IMR-90 (cell line): Measurements from ENCODE around the gene PHF20. TPM values are rescaled to one million over a fixed set of nuclear protein-coding genes. Genes with fewer than 3 reads are reported as not detected.

Experiments
- ATAC-seq: fragments of 200-7000 bp; cut with Tn5 transposase; 2 replicates; pipeline ENCODE4 v1.9.1; 2020; ENCODE audit warnings: low read depth, mild to moderate bottlenecking, moderate library complexity
- BruUV-seq: library from RNA; stranded (reverse); fragments of 400-500 nt; replicated peaks from 2 replicates; lab custom pipeline; 2021; lab: Mats Ljungman, UMichigan
- CTCF ChIA-PET: fragments of 300-600 bp; formaldehyde crosslinking; extraction: SDS; loops from one replicate; lab custom pipeline; 2021; ENCODE audit warnings: antibody characterized with exemption; lab: Yijun Ruan, JAX
- POLR2A ChIA-PET: fragments of 300-600 bp; sonication (Branson Sonifier 250); formaldehyde crosslinking; loops from one replicate; lab custom pipeline; 2022; ENCODE audit warnings: antibody characterized with exemption; ENCODE audit not compliant: unreplicated experiment; lab: Charles Lee
- DNase-seq: peaks from one replicate; pipeline ENCODE4 v3.0.0; 2013
- H2AFZ ChIP-seq: replicated peaks from 2 replicates; pipeline ENCODE3; 2013; ENCODE audit warnings: low read length, mild to moderate bottlenecking; ENCODE audit not compliant: poor library complexity
- H2AK5ac ChIP-seq: 2 replicates; pipeline ENCODE4 v1.6.1; 2013; ENCODE audit warnings: low read depth, low read length, inconsistent platforms
- H2AK9ac ChIP-seq: replicated peaks from 2 replicates; pipeline ENCODE3; 2013; ENCODE audit warnings: mild to moderate bottlenecking, low read depth, low read length, moderate library complexity; ENCODE audit not compliant: poor library complexity
- H2BK120ac ChIP-seq: 2 replicates; pipeline ENCODE4 v1.6.1; 2013; ENCODE audit warnings: low read depth, low read length, inconsistent platforms
- H2BK15ac ChIP-seq: 3 replicates; pipeline ENCODE4 v1.6.1; 2013; ENCODE audit warnings: low read depth, low read length, inconsistent platforms
- H2BK20ac ChIP-seq: 2 replicates; pipeline ENCODE4 v1.6.1; 2013; ENCODE audit warnings: low read depth, mild to moderate bottlenecking, inconsistent platforms, low read length, moderate library complexity
- H2BK5ac ChIP-seq: 2 replicates; pipeline ENCODE4 v1.6.1; 2013; ENCODE audit warnings: mild to moderate bottlenecking, low read depth, low read length, inconsistent platforms; ENCODE audit not compliant: poor library complexity, severe bottlenecking
- H3K14ac ChIP-seq: replicated peaks from 2 replicates; pipeline ENCODE4 v1.6.1; 2013; ENCODE audit warnings: low read depth, low read length, inconsistent platforms
- H3K18ac ChIP-seq: 2 replicates; pipeline ENCODE4 v1.6.1; 2013; ENCODE audit warnings: low read depth, low read length, control low read depth
- H3K23ac ChIP-seq: 2 replicates; pipeline ENCODE4 v1.6.1; 2013; ENCODE audit warnings: low read depth, low read length, inconsistent platforms
- H3K27ac ChIP-seq: 2 replicates; pipeline ENCODE4 v1.5.1; 2013; ENCODE audit warnings: mild to moderate bottlenecking, control low read depth, low read length; ENCODE audit not compliant: insufficient read depth
- H3K27me3 ChIP-seq: 2 replicates; pipeline ENCODE4 v1.6.1; 2013; ENCODE audit warnings: low read length; ENCODE audit not compliant: control insufficient read depth, insufficient read depth
- H3K36me3 ChIP-seq: 2 replicates; pipeline ENCODE4 v1.6.1; 2013; ENCODE audit warnings: low read length, mixed read lengths; ENCODE audit not compliant: control insufficient read depth, insufficient read depth
- H3K4ac ChIP-seq: 2 replicates; pipeline ENCODE4 v1.6.1; 2013; ENCODE audit warnings: low read depth, low read length, inconsistent platforms
- H3K4me1 ChIP-seq: 2 replicates; pipeline ENCODE4 v1.6.1; 2013; ENCODE audit warnings: low read length, mixed read lengths; ENCODE audit not compliant: control insufficient read depth, insufficient read depth
- H3K4me2 ChIP-seq: 2 replicates; pipeline ENCODE4 v1.6.1; 2013; ENCODE audit warnings: low read depth, mild to moderate bottlenecking, control low read depth, low read length, moderate library complexity
- H3K4me3 ChIP-seq: 2 replicates; pipeline ENCODE4 v1.5.1; 2013; ENCODE audit warnings: low read depth, mild to moderate bottlenecking, control low read depth, low read length, moderate library complexity; ENCODE audit not compliant: insufficient read depth
- H3K56ac ChIP-seq: 2 replicates; pipeline ENCODE4 v1.6.1; 2013; ENCODE audit warnings: low read length, inconsistent platforms; ENCODE audit not compliant: insufficient read depth; ENCODE audit errors: extremely low read depth
- H3K79me1 ChIP-seq, 2 experiments: 2 replicates each; pipeline ENCODE4 v1.6.1; 2013; ENCODE audit warnings: low read length in 2 of 2, inconsistent platforms in 1 of 2, low read depth in 1 of 2
- H3K9ac ChIP-seq: 2 replicates; pipeline ENCODE4 v1.6.1; 2013; ENCODE audit warnings: low read depth, low read length, control low read depth
- H3K9me1 ChIP-seq: 2 replicates; pipeline ENCODE4 v1.6.1; 2013; ENCODE audit warnings: low read length, inconsistent platforms; ENCODE audit not compliant: insufficient read depth
- H3K9me3 ChIP-seq: 2 replicates; pipeline ENCODE4 v1.6.1; 2013; ENCODE audit warnings: low read length; ENCODE audit not compliant: control insufficient read depth, insufficient read depth
- H4K20me1 ChIP-seq: 2 replicates; pipeline ENCODE4 v1.6.1; 2013; ENCODE audit warnings: low read length, inconsistent platforms; ENCODE audit not compliant: insufficient read depth
- H4K5ac ChIP-seq: 2 replicates; pipeline ENCODE4 v1.6.1; 2013; ENCODE audit warnings: mild to moderate bottlenecking, low read depth, low read length, control low read depth
- H4K8ac ChIP-seq, 2 experiments: 2 replicates each; pipeline ENCODE4 v1.6.1; 2013; ENCODE audit warnings: low read depth in 2 of 2, low read length in 2 of 2, control low read depth in 1 of 2, inconsistent platforms in 1 of 2
- H4K91ac ChIP-seq: 2 replicates; pipeline ENCODE4 v1.6.1; 2013; ENCODE audit warnings: low read depth, low read length, inconsistent platforms; ENCODE audit not compliant: insufficient read depth
- BHLHE40 ChIP-seq: fragments of 150-350 bp; IDR thresholded peaks from 2 replicates; pipeline ENCODE4 v1.6.1; 2016; ENCODE audit warnings: mild to moderate bottlenecking, low read depth, low read length
- CEBPB ChIP-seq: IDR thresholded peaks from 2 replicates; pipeline ENCODE4 v1.6.1; 2012; ENCODE audit warnings: low read depth, low read length, improper control_type of control experiment
- CHD1 ChIP-seq: IDR thresholded peaks from 2 replicates; pipeline ENCODE4 v1.6.1; 2012; ENCODE audit warnings: low read depth, low read length, improper control_type of control experiment
- FOS ChIP-seq: fragments of 150-350 bp; IDR thresholded peaks from 2 replicates; pipeline ENCODE4 v1.6.1; 2016; ENCODE audit warnings: low read depth, low read length
- MAFK ChIP-seq: IDR thresholded peaks from 2 replicates; pipeline ENCODE4 v1.6.1; 2012; ENCODE audit warnings: low read depth, low read length, improper control_type of control experiment
- MAZ ChIP-seq: IDR thresholded peaks from 2 replicates; pipeline ENCODE4 v1.6.1; 2012; ENCODE audit warnings: low read depth, mild to moderate bottlenecking, low read length, improper control_type of control experiment, moderate library complexity, borderline replicate concordance
- MXI1 ChIP-seq: IDR thresholded peaks from 2 replicates; pipeline ENCODE4 v1.6.1; 2012; ENCODE audit warnings: low read depth, mild to moderate bottlenecking, low read length, moderate library complexity, borderline replicate concordance
- NFE2L2 ChIP-seq: fragments of 150-350 bp; IDR thresholded peaks from 2 replicates; pipeline ENCODE4 v1.6.1; 2016; ENCODE audit warnings: low read depth, mild to moderate bottlenecking, low read length
- POLR2A ChIP-seq: IDR thresholded peaks from 2 replicates; pipeline ENCODE4 v1.6.1; 2012; ENCODE audit warnings: mild to moderate bottlenecking, low read depth, low read length
- RAD21 ChIP-seq: IDR thresholded peaks from 2 replicates; pipeline ENCODE4 v1.6.1; 2012; ENCODE audit warnings: low read length, improper control_type of control experiment
- RCOR1 ChIP-seq: IDR thresholded peaks from 2 replicates; pipeline ENCODE4 v1.6.1; 2012; ENCODE audit warnings: mild to moderate bottlenecking, low read length, improper control_type of control experiment; ENCODE audit not compliant: insufficient replicate concordance
- RFX5 ChIP-seq: IDR thresholded peaks from 2 replicates; pipeline ENCODE4 v1.8.0; 2012; ENCODE audit warnings: low read depth, mild to moderate bottlenecking, low read length, moderate library complexity
- SMC3 ChIP-seq: fragments of 150-350 bp; IDR thresholded peaks from 2 replicates; pipeline ENCODE4 v1.6.1; 2016; ENCODE audit warnings: low read depth, mild to moderate bottlenecking, antibody characterized with exemption, low read length, moderate library complexity
- WGBS, 2 experiments: methylation state at CpG; one replicate each; pipeline versions ENCODE4 v1.1.5 to v1.1.7; 2013; ENCODE audit warnings: missing lambda C conversion rate in 2 of 2; ENCODE audit not compliant: insufficient read length in 1 of 2; ENCODE audit errors: extremely low coverage in 2 of 2; 5-methylcytosine and 5-hydroxymethylcytosine counted together
- dilution Hi-C: fragments of 300-500 bp; cut with HindIII; formaldehyde crosslinking; loops from one replicate; pipeline ENCODE4 v1.14.3; 2018; ENCODE audit warnings: low sequenced_read_pairs; ENCODE audit not compliant: unreplicated experiment
- in situ Hi-C: fragments of 300-500 bp; cut with MboI; formaldehyde crosslinking; loops from 3 replicates; pipeline ENCODE4 v1.14.3; 2019; ENCODE audit warnings: low sequenced_read_pairs, inconsistent platforms, mixed read lengths
- intact Hi-C: fragments of 100-400 bp; cut with micrococcal nuclease; formaldehyde crosslinking; loops from 2 replicates; pipeline ENCODE4 v1.10.0; 2022
- polyA plus RNA-seq, 3 experiments: library from polyadenylated mRNA; depleted of rRNA; stranded (reverse); fragments of >200 nt; gene quantifications; 2 replicates each; pipeline ENCODE4 v1.2.3, GENCODE V29; 2012; ENCODE audit warnings: low replicate concordance in 1 of 3
- total RNA-seq: library from RNA; depleted of rRNA; stranded (reverse); fragments of >200 nt; gene quantifications from 2 replicates; pipeline ENCODE4 v1.2.3, GENCODE V29; 2012
- TF ChIP-seq, protein P1 (sequence below): fragments of 150-350 bp; IDR thresholded peaks from 2 replicates; pipeline ENCODE4 v1.6.1; 2017; ENCODE audit warnings: mild to moderate bottlenecking, antibody characterized with exemption, low read length, low read depth
- TF ChIP-seq, protein P2 (sequence below): fragments of 150-350 bp; IDR thresholded peaks from 2 replicates; pipeline ENCODE4 v1.6.1; 2016; ENCODE audit warnings: low read depth, mild to moderate bottlenecking, low read length, moderate library complexity, borderline replicate concordance
- TF ChIP-seq, protein P3 (sequence below): conservative IDR thresholded peaks from 2 replicates; pipeline ENCODE4 v1.5.1; 2012; ENCODE audit warnings: mild to moderate bottlenecking, low read depth, low read length, improper control_type of control experiment

Gene PHF20
- total and polyA plus RNA-seq, 2 of the 4 experiments (the other 2 are of a cell fraction): 22.0 to 22.5 TPM

DNA sequence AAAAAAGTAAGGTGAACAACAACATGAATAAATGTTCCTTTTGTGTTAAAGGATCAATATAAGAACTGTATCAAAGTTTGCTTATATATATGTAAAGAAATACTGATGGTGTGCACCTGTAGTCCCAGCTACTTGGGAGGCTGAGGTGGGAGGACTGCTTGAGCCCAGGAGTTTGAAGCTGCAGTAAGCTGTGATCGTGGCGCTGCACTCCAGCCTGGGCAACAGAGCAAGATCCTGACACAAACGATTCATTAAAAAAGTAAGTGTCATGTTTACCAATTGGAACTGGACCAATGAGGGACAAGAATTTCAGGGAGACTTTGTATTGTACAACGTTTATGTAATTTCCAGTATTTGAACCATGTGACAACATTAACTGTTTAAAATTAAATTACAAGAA lies 5.0 kb upstream of the PHF20 start:
- in situ Hi-C loops (loop anchor here (25.0 kb wide), 1 partner anchor 370 kb away; no protein-coding TSS in a partner anchor), dilution Hi-C loops (no loop called here), intact Hi-C loops (no loop called here)
- no peak overlapping the region for H2AK5ac ChIP-seq
- peaks cover 6% of the 10 kb centered on the region; the same call in 1 of the 2 replicates for H3K9me1 ChIP-seq
- H4K8ac ChIP-seq: no peak overlapping the region
- H3K36me3 ChIP-seq: no peaks in the 10 kb centered on the region
- H3K4me2 ChIP-seq: no peak overlapping the region
- H2BK5ac ChIP-seq: no peak overlapping the region
- H3K4me1 ChIP-seq: peaks cover 12% of the 10 kb centered on the region
- H2BK20ac ChIP-seq: no peak overlapping the region
- H3K23ac ChIP-seq: no peak overlapping the region
- H3K4ac ChIP-seq: no peak overlapping the region
- no TSS peak for BruUV-seq
- no peak overlapping the region for H3K56ac ChIP-seq
- peaks cover 6 to 12% of the 10 kb centered on the region in 2 experiments for H3K79me1 ChIP-seq
- 33% methylated on average over 1 of the region's 4 CpGs; no CpG with 5 or more reads in 1 of the 2 experiments for WGBS, 2 experiments
- ATAC-seq: no peak
- CTCF ChIA-PET: no interaction called here
- TF ChIP-seq MXI1 (no peak), BHLHE40 (no peak), MAZ (no peak), FOS (no peak), CEBPB (no peak), RAD21 (no peak), NFE2L2 (no peak), POLR2A (no peak), CHD1 (no peak), RFX5 (no peak), RCOR1 (no peak), SMC3 (no peak), MAFK (no peak)
- TF ChIP-seq, protein P1, sequence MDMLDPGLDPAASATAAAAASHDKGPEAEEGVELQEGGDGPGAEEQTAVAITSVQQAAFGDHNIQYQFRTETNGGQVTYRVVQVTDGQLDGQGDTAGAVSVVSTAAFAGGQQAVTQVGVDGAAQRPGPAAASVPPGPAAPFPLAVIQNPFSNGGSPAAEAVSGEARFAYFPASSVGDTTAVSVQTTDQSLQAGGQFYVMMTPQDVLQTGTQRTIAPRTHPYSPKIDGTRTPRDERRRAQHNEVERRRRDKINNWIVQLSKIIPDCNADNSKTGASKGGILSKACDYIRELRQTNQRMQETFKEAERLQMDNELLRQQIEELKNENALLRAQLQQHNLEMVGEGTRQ: no peak
- TF ChIP-seq, protein P2, sequence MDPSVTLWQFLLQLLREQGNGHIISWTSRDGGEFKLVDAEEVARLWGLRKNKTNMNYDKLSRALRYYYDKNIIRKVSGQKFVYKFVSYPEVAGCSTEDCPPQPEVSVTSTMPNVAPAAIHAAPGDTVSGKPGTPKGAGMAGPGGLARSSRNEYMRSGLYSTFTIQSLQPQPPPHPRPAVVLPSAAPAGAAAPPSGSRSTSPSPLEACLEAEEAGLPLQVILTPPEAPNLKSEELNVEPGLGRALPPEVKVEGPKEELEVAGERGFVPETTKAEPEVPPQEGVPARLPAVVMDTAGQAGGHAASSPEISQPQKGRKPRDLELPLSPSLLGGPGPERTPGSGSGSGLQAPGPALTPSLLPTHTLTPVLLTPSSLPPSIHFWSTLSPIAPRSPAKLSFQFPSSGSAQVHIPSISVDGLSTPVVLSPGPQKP: no peak
- TF ChIP-seq, protein P3, sequence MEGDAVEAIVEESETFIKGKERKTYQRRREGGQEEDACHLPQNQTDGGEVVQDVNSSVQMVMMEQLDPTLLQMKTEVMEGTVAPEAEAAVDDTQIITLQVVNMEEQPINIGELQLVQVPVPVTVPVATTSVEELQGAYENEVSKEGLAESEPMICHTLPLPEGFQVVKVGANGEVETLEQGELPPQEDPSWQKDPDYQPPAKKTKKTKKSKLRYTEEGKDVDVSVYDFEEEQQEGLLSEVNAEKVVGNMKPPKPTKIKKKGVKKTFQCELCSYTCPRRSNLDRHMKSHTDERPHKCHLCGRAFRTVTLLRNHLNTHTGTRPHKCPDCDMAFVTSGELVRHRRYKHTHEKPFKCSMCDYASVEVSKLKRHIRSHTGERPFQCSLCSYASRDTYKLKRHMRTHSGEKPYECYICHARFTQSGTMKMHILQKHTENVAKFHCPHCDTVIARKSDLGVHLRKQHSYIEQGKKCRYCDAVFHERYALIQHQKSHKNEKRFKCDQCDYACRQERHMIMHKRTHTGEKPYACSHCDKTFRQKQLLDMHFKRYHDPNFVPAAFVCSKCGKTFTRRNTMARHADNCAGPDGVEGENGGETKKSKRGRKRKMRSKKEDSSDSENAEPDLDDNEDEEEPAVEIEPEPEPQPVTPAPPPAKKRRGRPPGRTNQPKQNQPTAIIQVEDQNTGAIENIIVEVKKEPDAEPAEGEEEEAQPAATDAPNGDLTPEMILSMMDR: no peak
- no peak overlapping the region for H2AK9ac ChIP-seq
- H2BK120ac ChIP-seq: no peak overlapping the region
- H2BK15ac ChIP-seq: no peak overlapping the region
- H3K27me3 ChIP-seq: no peaks in the 10 kb centered on the region; the same call in 1 of the 2 replicates
- no peaks in the 10 kb centered on the region for H3K9me3 ChIP-seq
- no peak overlapping the region for H3K9ac ChIP-seq
- H3K14ac ChIP-seq: no peak overlapping the region
- H3K18ac ChIP-seq: no peak overlapping the region
- no peaks in the 10 kb centered on the region for H4K20me1 ChIP-seq
- no peak overlapping the region for H3K27ac ChIP-seq
- no peak overlapping the region for H4K91ac ChIP-seq
- no peak overlapping the region for H4K5ac ChIP-seq
- no peak overlapping the region for H2AFZ ChIP-seq
- POLR2A ChIA-PET: no interaction called here
- no peak for DNase-seq
- no peak overlapping the region for H3K4me3 ChIP-seq
